NCI-H2196 (cell line): ENCODE data around the gene CNTROB.
"Not testable (repeated sequence)": the region's sequence is repeated elsewhere in the genome, so short reads cannot be mapped to it uniquely, and the experiment has no call there.

ENCODE experiments used
- DNase-seq: peaks from one replicate; lab custom pipeline; 2025; ENCODE audit not compliant: unreplicated experiment; lab: John Stamatoyannopoulos, UW

The CNTROB gene

GRCh38 chr17:7944326-7944725 lies 12.3 kb downstream of the CNTROB start:
- DNase-seq, result no peak

GRCh38 chr17:7945651-7946050 lies 13.6 kb downstream of the CNTROB start:
- DNase-seq, result no peak

- DNase-seq, result no peak
Observed at GRCh38 chr17:7946441-7946840, 14.4 kb downstream of the CNTROB start.

GRCh38 chr17:7947651-7948050 lies 15.6 kb downstream of the CNTROB start:
- no peak for DNase-seq

GRCh38 chr17:7950578-7950977 lies 18.6 kb downstream of the CNTROB start:
- DNase-seq, result no peak

- DNase-seq, result no peak
Observed at GRCh38 chr17:7951143-7951792, 19.3 kb downstream of the CNTROB start.

GRCh38 chr17:7953266-7953665 lies 21.3 kb downstream of the CNTROB start:
- not testable (repeated sequence) for DNase-seq

- no peak for DNase-seq
Observed at GRCh38 chr17:7955414-7956227, 23.6 kb downstream of the CNTROB start.

- DNase-seq, result no peak
Observed at GRCh38 chr17:7956228-7956965, 24.4 kb downstream of the CNTROB start.

GRCh38 chr17:7959503-7960253 lies 27.7 kb downstream of the CNTROB start:
- no peak for DNase-seq

- DNase-seq, result no peak
Observed at GRCh38 chr17:7961421-7961820, 29.4 kb downstream of the CNTROB start.

- no peak for DNase-seq
Observed at GRCh38 chr17:7967751-7968150, 35.7 kb downstream of the CNTROB start.

- DNase-seq, result no peak
Observed at GRCh38 chr17:7969433-7969832, 37.4 kb downstream of the CNTROB start.

- no peak for DNase-seq
Observed at GRCh38 chr17:7971651-7972050, 39.6 kb downstream of the CNTROB start.

- DNase-seq, result no peak
Observed at GRCh38 chr17:7972131-7972785, 40.3 kb downstream of the CNTROB start.

- no peak for DNase-seq
Observed at GRCh38 chr17:7974638-7975131, 42.7 kb downstream of the CNTROB start.

GRCh38 chr17:7977039-7977438 lies 45.0 kb downstream of the CNTROB start:
- DNase-seq, result no peak

- DNase-seq, result no peak
Observed at GRCh38 chr17:7977805-7978204, 45.8 kb downstream of the CNTROB start.

- no peak for DNase-seq
Observed at GRCh38 chr17:7982173-7982572, 50.2 kb downstream of the CNTROB start.

- DNase-seq, result no peak
Observed at GRCh38 chr17:7982666-7983065, 50.7 kb downstream of the CNTROB start.
